Parathyroid adenoma (tissue), 2 donors: Measurements from ENCODE around the gene KRT16.
"Not testable (repeated sequence)": the region's sequence is repeated elsewhere in the genome, so short reads cannot be mapped to it uniquely, and the experiment has no call there.

ENCODE experiments used
- H2AFZ ChIP-seq: fragments of 300-600 bp; sonication (generic); one replicate; pipeline ENCODE4 v1.7.0; 2017; ENCODE audit warnings: antibody characterized with exemption, mild to moderate bottlenecking
- H3K27ac ChIP-seq: fragments of 300-600 bp; sonication (generic); one replicate; pipeline ENCODE4 v1.7.0; 2017
- H3K27me3 ChIP-seq: fragments of 300-600 bp; sonication (generic); one replicate; pipeline ENCODE4 v1.7.0; 2017; ENCODE audit warnings: low read length; ENCODE audit not compliant: control insufficient read depth, insufficient read depth
- H3K36me3 ChIP-seq: fragments of 300-600 bp; sonication (generic); one replicate; pipeline ENCODE4 v1.7.0; 2017; ENCODE audit warnings: low read length; ENCODE audit not compliant: control insufficient read depth, insufficient read depth
- H3K4me1 ChIP-seq: fragments of 300-600 bp; sonication (generic); one replicate; pipeline ENCODE4 v1.7.0; 2017; ENCODE audit warnings: control low read depth
- H3K4me2 ChIP-seq: fragments of 300-600 bp; sonication (generic); one replicate; pipeline ENCODE4 v1.7.0; 2017; ENCODE audit warnings: low read length
- H3K4me3 ChIP-seq: fragments of 300-600 bp; sonication (generic); one replicate; pipeline ENCODE4 v1.7.0; 2017; ENCODE audit warnings: low read depth, low read length
- H3K79me2 ChIP-seq: fragments of 300-600 bp; sonication (generic); one replicate; pipeline ENCODE4 v1.7.0; 2017; ENCODE audit warnings: control low read depth
- H3K9ac ChIP-seq: fragments of 300-600 bp; sonication (generic); one replicate; pipeline ENCODE4 v1.7.0; 2017; ENCODE audit warnings: mild to moderate bottlenecking
- H3K9me3 ChIP-seq: fragments of 300-600 bp; sonication (generic); one replicate; pipeline ENCODE4 v1.7.0; 2017; ENCODE audit warnings: low read length; ENCODE audit not compliant: control insufficient read depth
- CTCF ChIP-seq: fragments of 300-600 bp; sonication (generic); IDR thresholded peaks from one replicate; pipeline ENCODE4 v1.7.0; 2017; ENCODE audit warnings: antibody characterized with exemption, mild to moderate bottlenecking
- donor health status: primary hyperparathyroidism.

KRT16 gene

GRCh38 chr17:41620583-41621434, 8.2 kb upstream of the KRT16 start:
- no peaks in the 10 kb centered on the region for H3K36me3 ChIP-seq
- no peak overlapping the region for H2AFZ ChIP-seq
- no peak overlapping the region for H3K4me2 ChIP-seq
- H3K9ac ChIP-seq = no peak overlapping the region
- H3K27me3 ChIP-seq = no peaks in the 10 kb centered on the region
- no peaks in the 10 kb centered on the region for H3K79me2 ChIP-seq
- no peak overlapping the region for H3K27ac ChIP-seq
- no peaks in the 10 kb centered on the region for H3K4me1 ChIP-seq
- TF ChIP-seq CTCF = no peak
- H3K9me3 ChIP-seq = no peaks in the 10 kb centered on the region
- no peak overlapping the region for H3K4me3 ChIP-seq

GRCh38 chr17:41619927-41620582, 7.5 kb upstream of the KRT16 start:
- H3K9ac ChIP-seq, H3K79me2 ChIP-seq, H3K4me3 ChIP-seq, H3K4me2 ChIP-seq, H3K36me3 ChIP-seq, H2AFZ ChIP-seq, H3K4me1 ChIP-seq, H3K9me3 ChIP-seq, H3K27me3 ChIP-seq, H3K27ac ChIP-seq: not testable (repeated sequence)

GRCh38 chr17:41619036-41619926, 6.7 kb upstream of the KRT16 start:
- Histone ChIP-seq H3K79me2 (no peaks in the 10 kb centered on the region), H3K9ac (no peak overlapping the region), H3K4me3 (no peak overlapping the region), H3K27me3 (no peaks in the 10 kb centered on the region), H3K36me3 (no peaks in the 10 kb centered on the region), H3K4me2 (no peak overlapping the region), H3K27ac (no peak overlapping the region), H3K4me1 (no peaks in the 10 kb centered on the region), H2AFZ (no peak overlapping the region), H3K9me3 (no peaks in the 10 kb centered on the region)
- no peak for TF ChIP-seq CTCF

GRCh38 chr17:41618341-41619035, 5.9 kb upstream of the KRT16 start:
- H3K36me3 ChIP-seq = no peaks in the 10 kb centered on the region
- H3K9me3 ChIP-seq = no peaks in the 10 kb centered on the region
- no peaks in the 10 kb centered on the region for H3K27me3 ChIP-seq
- H2AFZ ChIP-seq = no peak overlapping the region
- H3K9ac ChIP-seq = no peak overlapping the region
- no peak overlapping the region for H3K27ac ChIP-seq
- H3K4me1 ChIP-seq = no peaks in the 10 kb centered on the region
- H3K4me2 ChIP-seq = no peak overlapping the region
- no peak overlapping the region for H3K4me3 ChIP-seq
- no peaks in the 10 kb centered on the region for H3K79me2 ChIP-seq
- TF ChIP-seq CTCF = no peak
